KG1 (cell line): Measurements from ENCODE around the gene GALNT10.

Experiments used
- DNase-seq: peaks from one replicate; lab custom pipeline; 2025; lab: John Stamatoyannopoulos, UW

GALNT10 gene

DNA sequence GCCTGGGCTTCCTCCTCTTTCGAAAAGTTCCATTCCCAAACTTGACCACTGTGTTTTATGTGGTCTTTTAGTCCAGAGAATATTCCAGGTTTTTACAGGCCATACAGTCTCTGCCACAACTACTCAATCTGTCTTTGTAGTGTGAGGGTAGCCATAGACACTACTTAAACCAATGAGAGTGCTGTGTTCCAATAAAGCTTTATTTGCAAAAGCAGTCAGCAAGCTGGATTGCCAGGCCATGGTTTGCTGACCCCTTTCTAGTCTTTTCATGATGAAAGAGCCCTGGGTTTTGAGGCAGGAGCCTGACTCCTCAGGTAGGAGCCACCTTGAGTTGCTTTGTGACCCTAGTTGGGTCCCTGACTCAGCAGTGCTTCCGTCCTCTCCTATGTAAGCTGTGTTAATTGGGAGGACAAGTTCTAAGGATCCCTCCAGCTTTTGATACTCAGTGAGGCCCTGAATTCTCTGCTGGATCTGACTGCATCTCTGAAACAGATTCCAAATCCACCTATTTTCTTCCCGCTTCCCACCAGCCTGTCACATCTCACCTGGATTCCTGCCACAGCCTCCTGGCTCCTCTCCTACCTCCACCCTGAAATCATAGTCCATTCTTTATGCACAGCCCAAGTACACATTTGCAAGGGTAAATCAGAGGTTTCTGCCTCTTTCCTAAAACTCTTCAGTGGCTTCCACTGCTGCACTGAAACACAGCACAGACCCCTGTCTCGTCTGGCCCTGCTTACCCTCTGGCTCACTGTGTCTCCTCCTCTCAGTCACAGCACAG lies 13.5 kb downstream of the GALNT10 start:
- no peak for DNase-seq

DNA sequence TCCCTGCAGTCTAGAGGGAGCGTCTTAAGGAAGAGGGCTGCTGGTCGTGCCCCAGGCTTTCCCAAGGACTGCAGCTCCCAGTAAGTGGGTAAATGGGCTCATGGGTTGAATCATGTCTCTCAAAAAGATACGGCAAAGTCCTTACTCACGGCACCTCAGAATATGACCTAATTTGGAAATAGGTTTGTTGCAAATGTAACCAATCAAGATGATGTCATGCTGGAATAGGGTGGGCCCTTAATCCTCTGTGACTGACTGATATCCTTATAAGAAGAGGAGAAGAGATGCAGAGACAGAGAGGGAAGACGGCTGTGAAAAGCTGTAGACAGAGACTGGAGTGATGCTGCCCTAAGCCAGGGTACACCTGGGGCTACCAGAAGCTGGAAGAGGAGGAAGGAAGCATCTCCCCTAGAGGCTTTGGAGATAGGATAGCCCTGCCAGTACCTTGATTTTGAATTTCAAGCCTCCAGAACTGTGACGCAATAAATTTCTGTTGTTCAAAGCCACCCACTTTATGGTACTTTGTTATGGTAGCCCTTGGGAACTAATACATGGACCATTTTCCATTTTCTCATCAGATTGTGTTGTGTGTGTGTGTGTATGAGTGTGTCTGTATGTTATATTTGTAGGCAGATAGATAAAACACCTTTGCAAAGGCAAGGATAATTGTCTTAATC lies 15.0 kb downstream of the GALNT10 start:
- no peak for DNase-seq

DNA sequence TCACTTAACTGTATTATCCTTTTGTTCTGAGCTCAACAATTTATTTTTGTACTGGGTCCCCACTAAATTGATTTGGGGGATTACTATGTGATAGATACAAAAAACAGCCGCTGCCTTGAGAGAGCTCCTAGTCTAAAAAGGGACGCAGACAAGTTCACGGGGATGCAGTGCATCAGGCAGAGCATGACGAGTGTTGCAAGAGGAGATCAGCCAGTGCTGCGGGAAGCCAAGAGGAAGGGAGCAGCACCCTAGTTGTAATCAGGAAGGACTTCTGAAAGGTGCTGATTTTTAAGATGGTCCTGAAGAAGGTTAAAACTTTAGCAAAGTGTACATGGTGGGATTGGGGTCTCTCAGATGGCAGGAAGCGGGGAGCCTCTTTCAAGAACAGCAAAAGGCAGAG lies 15.8 kb downstream of the GALNT10 start:
- DNase-seq, result no peak

DNA sequence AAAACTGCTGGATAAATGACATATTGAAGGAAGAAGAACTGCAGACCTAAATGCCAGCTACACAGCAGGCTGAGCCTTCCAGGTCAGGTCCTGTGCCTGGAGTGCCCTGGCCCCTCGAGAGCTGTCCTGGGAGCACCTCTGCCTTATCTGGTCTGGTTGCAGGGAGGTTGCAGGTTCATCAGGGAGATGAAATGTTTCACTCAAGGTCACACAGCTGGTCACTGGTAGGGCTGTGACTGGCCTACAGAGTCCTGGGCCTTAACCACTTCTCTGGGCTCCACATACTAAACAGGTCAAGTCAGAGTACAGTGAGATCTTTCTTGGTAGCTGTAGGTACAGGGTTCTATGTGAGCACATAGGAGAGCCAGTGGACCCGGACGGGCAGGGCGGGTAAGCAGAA lies 16.7 kb downstream of the GALNT10 start:
- DNase-seq, result no peak

DNA sequence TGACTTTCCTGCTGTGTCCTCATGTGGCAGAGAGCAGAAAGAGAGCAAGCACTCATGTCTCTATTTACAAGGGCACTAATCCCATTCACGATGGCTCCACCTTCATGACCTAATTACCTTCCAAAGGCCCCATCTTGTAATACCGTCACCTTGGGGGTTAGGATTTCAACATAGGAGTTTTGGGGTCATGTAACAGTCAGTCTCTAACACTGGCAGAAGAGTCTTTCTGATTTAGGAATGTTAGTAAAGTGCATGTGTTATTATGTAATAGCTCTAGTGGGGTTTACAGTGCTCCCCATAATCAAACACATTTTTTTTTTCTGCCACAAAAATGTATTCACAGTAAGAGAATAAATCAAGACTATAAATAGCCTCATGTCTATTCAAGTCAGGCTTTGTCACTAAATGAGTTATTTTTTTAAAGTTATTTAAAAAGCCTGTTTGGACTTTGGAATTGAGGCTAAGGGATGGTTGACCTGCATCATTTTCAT lies 19.1 kb downstream of the GALNT10 start:
- no peak for DNase-seq

DNA sequence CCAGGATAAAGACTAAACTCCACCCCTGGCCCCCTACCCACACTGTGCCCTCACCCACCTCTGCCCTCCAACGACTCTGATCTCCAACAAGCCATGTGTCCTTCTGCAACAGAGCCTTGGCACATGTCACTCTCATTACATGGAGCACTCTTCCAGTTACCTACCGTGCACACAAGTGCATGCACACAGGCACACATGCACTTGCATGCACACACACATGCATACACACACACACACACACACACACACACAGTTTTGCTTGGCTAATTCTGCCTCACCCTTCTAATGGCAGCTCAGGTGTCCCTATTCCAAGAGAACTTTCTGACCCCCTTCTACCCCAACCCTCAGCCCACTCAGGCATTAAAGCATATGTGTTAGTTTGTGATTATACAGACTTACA lies 19.6 kb downstream of the GALNT10 start:
- DNase-seq, result no peak

DNA sequence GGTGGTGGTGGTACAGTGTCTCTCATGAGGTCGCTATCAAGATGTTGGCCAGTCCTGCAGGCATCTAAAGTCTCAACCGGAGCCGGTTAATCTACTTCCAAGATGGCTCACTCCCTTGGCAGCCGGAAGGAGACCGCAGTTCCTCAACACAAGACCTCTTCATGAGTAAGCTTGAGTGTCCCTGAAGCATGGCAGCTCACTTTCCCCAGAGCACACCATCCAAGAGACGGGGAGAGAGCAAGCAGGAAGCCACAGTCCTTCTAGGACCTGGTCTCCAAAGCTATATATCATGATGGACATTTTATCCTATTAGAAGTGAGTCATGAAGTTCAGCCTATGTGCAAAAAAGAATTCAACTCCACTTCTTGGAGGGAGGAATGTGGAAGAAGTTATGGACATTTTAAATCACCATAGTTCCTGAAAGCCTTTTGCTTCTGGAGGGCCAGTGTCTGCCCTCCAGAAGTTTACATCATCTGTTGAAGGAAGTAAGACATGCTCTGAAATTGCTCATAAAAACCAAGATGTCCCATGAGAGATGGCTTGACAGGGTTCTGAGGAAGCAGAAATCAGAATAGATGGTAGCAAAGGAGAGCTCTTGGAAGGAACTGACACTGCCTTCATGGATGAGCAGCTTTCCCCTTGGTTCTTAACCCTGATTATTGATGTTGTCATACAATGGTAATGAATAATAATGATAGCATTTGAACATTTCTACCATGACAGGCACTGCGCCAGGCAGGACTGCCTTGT lies 21.3 kb downstream of the GALNT10 start:
- DNase-seq, result no peak

DNA sequence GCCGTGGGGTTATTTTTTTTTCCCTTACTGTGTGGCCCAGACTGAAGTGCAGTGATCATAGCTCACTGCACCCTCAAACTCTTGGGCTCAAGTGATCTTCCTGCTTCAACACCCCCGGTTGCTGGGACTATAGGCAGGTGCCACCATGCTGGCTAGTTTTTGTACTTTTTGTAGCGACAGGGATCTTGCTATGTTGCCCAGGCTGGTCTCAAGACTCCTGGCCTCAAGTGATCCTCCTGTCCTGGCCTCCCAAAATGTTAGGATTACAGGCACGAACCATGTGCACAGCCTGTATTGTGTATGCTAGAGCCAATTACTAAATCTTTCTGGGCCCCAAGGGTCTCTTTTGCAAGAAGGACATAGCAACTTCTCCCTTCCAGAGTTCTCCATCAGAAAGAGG lies 23.1 kb downstream of the GALNT10 start:
- no peak for DNase-seq

DNA sequence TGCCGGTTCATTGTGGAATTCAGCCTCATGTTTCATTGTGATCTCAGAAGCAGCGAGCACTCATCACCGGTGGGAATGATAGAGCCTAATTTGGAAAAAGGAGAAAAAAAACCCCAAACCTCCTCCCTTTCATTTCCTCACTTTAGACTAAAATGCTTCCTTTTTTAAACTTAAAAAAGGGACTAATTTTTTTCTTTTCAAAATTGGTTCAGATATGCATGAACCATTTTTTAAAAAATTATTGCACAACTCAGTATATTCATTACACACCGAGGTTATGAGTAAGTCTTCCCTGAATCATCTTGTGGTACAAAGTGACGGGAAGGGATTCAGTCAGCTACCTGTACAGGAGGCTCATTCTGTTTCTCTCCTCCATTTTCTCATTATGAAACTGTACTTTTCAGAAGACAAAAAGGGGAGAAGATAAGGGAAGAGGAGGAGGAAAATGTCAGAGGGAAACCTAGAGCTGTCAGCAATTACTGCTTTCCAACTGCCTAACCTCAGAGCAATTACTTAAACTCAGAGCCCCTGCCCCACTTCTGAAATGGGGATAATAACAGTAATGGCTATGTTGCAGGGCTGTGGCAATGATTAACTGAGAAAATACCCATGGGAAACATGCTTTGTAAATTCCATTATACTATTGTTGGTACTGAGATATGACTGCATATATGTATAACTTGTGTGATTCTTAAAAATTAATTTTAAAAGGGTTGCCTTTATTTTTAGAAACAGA lies 24.0 kb downstream of the GALNT10 start:
- no peak for DNase-seq

DNA sequence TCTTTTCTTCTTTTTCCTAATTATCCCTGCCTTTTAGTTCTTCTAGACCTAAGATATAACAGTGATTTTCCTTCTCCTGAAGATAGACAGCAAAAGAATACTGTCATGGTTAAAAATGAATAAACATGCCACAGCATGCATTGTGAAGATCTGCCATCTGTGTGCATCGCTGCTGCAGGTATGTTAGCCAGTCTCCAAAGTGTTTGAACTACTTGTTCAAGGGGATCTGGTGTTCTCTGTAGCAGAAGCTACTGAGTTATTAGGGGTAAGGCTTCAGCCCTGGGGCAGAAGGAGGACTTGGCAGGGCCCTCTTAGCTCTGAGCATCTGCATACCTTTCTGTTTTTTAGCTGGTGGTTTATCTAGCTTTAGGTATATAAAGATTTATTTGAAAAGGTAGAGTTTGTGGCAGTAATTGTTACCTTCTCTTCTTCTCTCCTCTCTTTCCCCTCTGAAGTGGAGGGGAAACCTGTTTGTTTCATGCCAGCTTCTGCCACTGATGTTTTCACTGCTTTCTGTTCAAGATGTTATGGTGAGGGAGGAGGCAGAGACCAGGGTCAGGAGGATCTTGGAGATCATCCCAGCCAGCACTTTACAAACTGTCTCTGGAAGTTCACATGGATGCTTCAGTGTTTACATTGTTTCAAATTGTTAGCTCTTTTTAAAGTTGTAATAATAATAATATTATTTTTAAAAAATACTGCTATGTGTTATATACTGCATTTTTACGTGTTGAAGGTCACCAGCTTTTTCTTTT lies 25.2 kb downstream of the GALNT10 start:
- no peak for DNase-seq

DNA sequence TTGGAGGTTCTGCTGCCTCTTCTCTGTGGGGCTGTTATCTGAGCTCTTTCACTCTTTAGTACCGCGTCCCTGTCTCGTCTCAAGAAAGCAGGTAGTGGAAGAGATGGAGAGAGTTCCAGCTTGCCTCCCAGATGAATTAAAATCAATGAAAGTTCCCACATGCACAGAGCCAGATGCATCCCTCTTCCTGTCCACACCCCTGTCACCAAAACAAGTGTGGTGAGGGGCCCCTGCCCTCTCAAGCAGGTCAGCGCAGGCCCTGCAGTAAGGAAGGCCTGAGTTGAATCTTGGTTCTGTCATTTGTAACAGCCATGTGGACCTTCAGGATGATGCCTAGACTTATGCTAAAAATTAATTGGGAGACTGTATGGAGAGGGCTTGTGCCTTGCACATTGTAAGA lies 26.9 kb downstream of the GALNT10 start:
- DNase-seq, result no peak

DNA sequence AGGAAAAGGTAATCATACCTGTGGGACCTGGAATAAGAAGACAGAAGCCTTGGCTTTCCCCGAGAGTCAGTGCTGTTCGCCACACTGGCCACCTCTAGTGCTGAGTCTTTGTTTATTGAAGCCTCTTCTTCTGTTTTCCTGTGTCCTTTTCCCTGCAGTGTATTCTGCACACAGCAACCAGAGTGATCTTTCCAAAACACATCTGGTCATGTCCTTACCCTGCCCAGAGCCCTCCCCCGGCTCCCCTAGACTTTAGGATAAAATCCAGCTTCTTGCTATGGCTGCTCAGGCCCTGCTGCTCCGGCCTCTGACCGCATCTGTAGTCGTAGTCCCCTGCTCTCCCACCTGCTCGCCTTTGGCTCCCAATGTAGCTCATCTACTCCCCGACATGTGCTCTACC lies 28.3 kb downstream of the GALNT10 start:
- no peak for DNase-seq

DNA sequence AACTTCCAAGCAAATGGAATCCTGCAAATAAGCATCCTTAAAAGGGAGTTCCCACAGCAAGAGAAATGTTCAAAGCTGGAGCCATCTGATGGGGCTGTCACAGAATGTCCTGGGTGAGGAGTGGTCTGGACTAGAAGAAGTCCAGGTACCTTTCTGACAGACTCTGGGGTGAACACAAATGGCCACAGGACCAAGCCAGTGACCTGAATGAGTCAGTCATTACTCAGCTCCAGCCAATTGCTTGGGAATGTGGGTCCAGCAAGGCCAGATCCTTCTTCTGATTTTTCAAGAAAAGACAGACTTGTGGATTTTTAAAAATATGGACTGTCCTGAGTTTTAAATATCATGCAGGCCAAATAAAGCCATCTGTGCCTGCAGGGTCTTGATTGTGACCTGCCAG lies 30.1 kb downstream of the GALNT10 start:
- DNase-seq, result no peak

DNA sequence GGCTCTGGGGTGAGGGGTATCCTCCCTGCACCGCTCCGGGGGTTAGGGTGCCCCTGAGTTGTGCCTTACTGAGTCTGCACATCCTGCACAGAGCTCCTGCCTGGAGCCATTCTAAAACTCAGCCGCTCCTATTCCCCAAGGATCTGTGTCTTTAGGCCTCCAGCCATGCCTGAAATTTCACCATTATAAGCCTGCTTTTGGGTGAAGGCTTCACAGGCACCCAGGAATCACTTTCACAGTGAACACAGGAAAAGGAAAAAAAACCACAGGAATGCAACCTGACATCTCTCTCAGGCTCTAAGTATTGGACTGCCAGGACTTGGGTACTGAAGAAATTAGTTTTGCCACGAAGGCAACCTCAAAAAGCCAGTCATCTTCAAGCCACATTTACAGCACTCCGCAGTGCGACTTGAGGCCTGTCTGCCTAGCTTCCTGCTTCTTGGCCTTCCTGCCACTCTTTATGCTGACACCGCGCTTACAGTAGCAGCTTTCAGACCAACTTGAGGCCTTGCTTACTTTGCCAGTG lies 30.9 kb downstream of the GALNT10 start:
- DNase-seq, result no peak

DNA sequence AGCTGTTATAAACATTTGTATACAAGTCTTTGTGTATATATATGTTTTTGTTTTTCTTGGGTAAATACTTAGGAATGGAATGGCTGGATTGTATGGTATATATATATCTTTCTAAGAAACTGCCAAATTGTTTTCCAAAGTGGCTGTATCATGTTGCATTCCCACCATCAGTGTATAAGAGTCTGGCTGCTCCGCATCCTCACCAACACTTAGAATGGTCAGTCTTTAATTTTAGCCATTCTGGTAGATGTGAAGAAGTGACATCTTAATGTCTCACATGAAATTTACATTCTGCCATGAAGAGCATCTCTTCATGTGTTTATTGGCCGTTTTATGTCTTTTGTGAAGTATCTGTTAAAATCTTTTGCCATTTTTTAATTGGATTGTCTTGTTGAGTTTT lies 31.9 kb downstream of the GALNT10 start:
- DNase-seq, result no peak

DNA sequence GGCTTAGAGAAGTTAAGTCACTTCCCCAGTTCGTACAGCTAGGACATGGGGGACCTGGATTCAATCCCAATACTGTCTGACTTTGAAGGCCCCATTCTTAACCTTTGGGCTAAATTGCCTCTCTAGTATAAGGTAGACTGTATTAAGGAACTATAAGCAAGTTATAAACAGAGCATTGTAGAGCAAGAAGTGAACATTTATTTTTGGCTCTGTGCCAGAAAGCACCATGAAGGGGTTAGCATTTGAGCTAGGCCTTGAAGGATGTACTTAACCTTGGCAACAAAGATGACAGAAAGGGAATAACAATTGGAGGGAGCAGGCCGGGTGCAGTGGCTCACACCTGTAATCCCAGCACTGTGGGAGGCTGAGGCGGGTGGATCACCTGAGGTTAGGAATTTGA lies 32.8 kb downstream of the GALNT10 start:
- no peak for DNase-seq

DNA sequence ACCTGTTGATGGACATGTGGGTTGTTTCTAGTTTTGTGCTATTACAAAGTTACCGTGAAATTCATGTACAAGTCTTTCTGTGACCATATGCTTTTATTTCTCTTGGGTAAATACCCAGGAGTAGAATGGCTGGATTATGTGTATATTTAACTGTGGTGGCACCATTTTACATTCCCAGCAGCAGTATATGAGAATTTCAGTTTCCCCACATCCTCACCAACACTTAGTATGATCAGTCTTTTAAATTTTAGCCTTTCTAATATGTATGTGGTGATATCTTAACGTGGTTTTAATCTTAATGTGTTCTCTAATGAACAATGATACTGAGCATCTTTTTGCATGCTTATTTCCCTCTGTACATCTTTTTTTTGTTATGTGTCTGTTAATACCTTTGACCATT lies 36.6 kb downstream of the GALNT10 start:
- no peak for DNase-seq

DNA sequence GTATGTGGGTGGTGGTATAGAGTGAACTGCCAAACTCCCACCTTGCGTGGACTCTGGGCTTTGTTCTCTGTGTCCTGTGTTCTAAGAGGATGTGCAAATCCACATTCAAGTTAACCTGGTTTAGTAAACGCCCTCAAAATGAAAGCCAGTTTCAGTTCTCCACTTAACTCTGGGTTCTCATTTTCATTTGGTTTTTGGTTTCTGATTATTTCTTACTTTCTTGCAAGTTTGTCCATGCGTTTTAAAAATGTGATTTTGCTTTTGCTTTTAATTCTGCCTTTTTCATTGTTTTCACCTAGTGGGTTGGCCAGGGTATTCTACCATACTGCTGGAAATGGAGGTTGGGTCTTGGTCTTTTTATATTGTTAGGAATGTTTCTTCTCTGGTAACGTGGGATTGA lies 38.2 kb downstream of the GALNT10 start:
- DNase-seq, result no peak

DNA sequence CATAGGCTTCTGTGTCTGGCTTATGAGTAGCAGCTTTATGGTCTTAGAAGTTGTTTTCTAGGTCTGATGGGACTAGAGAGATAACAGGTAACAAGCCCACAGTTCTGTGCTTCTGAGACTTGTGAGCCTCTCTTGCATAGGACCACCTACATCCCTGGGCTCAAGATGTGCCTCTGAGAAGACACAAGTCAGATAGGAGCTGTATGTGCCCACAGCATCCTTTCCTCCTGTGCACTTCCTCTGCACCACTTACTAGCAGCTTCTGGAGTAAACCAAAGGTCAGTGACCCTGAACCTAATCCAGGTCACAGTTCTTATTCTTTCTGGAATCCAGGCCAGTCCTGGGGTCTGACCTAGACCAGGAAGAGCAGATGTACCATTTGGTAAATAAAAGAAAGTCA lies 40.0 kb downstream of the GALNT10 start:
- no peak for DNase-seq

DNA sequence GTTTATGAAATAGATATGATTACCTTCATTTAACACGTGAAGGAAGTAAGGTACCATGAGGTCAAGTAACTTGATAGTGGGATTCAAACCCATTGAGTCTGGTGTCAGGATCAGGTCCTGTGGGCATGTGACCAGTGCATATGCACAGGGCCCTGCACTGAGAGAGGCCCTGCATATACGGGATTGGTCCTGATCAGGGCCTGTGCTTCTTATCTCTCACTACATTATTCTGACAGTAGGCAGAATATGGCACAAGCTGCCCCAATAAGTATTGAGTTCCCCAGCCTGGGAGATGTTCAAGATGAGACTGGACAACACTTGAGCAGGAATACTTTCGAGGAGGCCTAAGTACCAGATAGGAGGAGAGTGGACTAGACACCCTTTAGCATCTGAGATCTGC lies 44.0 kb downstream of the GALNT10 start:
- no peak for DNase-seq

DNA sequence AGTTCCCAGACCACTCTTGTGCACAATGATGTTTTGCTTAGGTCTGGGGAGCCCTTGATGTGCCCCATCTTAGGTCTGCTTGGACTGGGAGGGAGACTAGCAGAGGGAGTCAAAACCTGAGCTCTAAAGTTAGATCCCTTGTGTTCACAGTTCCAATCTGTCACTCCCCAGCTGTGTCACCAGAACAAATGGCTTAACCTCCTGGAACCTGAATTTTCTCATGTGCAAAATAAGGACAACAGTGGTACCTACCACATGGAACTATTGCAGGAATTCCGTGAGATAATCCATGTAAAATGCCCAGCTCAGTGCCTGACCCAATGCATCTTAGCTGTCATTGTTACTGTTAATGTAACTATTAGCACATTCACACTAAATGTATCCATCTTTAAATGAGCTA lies 45.5 kb downstream of the GALNT10 start:
- DNase-seq, result no peak
